ENCODE data around the gene GREM1.

Gene GREM1

DNA sequence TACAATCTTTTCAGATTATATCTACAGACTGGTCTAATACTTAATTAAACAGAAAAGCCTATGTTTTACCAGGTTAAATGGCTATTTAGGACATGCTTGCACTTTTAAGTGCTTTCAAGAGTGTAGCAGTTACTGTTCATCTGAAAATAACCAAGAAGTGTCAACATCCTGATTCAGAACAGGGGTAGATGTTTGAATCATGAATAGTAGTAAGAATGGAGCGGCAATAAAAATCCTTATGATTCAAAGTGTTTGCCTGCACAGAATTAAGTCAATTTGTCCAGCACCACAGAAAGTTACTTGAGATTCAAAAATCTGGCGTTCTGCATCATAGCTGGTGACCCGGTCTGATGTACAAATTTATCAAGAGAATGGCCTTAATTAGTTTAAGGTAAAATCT lies 48.3 kb downstream of the GREM1 start:
- no peak overlapping the region for H3K9ac ChIP-seq (ENCODE audit: low read length)
- no peaks in the 10 kb centered on the region for H3K9me3 ChIP-seq (ENCODE audit: low read length)
- H2AFZ ChIP-seq (ENCODE audit: low read length): no peak overlapping the region
- no peaks in the 10 kb centered on the region for H3K4me1 ChIP-seq (ENCODE audit: insufficient read depth, low read length, severe bottlenecking)
- no peaks in the 10 kb centered on the region for H3K9me2 ChIP-seq (ENCODE audit: low read depth, low read length)
- TF ChIP-seq, protein P1, sequence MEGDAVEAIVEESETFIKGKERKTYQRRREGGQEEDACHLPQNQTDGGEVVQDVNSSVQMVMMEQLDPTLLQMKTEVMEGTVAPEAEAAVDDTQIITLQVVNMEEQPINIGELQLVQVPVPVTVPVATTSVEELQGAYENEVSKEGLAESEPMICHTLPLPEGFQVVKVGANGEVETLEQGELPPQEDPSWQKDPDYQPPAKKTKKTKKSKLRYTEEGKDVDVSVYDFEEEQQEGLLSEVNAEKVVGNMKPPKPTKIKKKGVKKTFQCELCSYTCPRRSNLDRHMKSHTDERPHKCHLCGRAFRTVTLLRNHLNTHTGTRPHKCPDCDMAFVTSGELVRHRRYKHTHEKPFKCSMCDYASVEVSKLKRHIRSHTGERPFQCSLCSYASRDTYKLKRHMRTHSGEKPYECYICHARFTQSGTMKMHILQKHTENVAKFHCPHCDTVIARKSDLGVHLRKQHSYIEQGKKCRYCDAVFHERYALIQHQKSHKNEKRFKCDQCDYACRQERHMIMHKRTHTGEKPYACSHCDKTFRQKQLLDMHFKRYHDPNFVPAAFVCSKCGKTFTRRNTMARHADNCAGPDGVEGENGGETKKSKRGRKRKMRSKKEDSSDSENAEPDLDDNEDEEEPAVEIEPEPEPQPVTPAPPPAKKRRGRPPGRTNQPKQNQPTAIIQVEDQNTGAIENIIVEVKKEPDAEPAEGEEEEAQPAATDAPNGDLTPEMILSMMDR (IDR thresholded peaks at IDR 0.05; ENCODE audit: low read length): no peak
- H3K27me3 ChIP-seq (ENCODE audit: insufficient read depth, low read length): no peaks in the 10 kb centered on the region
- H3K4me3 ChIP-seq (ENCODE audit: low read depth, low read length, poor library complexity, severe bottlenecking): no peak overlapping the region
- no peaks in the 10 kb centered on the region for H3K36me3 ChIP-seq (ENCODE audit: insufficient read depth, low read length)
- H4K20me1 ChIP-seq (ENCODE audit: insufficient read depth, low read length): no peaks in the 10 kb centered on the region
- no peaks in the 10 kb centered on the region for H3K79me2 ChIP-seq (ENCODE audit: insufficient read depth, low read length)
- H3F3A ChIP-seq (ENCODE audit: insufficient read depth, low read length): no peaks in the 10 kb centered on the region
- no peak overlapping the region for H3K27ac ChIP-seq (ENCODE audit: low read depth, low read length, poor library complexity, severe bottlenecking)
- H3K4me2 ChIP-seq (ENCODE audit: low read length): no peak overlapping the region

- no peak overlapping the region for H3K9ac ChIP-seq (ENCODE audit: low read length)
- no peak overlapping the region for H2AFZ ChIP-seq (ENCODE audit: low read length)
- TF ChIP-seq, protein P1 (IDR thresholded peaks at IDR 0.05; ENCODE audit: low read length): no peak
- no peak for TF ChIP-seq EZH2 (IDR thresholded peaks at IDR 0.05; ENCODE audit: borderline replicate concordance, low read length)
- no peaks in the 10 kb centered on the region for H3K9me3 ChIP-seq (ENCODE audit: low read length)
- no peak overlapping the region for H3K4me3 ChIP-seq (ENCODE audit: low read depth, low read length, poor library complexity, severe bottlenecking)
- no peaks in the 10 kb centered on the region for H3F3A ChIP-seq (ENCODE audit: insufficient read depth, low read length)
- no peaks in the 10 kb centered on the region for H3K79me2 ChIP-seq (ENCODE audit: insufficient read depth, low read length)
- no peak overlapping the region for H3K4me2 ChIP-seq (ENCODE audit: low read length)
- H3K27ac ChIP-seq (ENCODE audit: low read depth, low read length, poor library complexity, severe bottlenecking): no peak overlapping the region
- H3K27me3 ChIP-seq (ENCODE audit: insufficient read depth, low read length): no peaks in the 10 kb centered on the region
- H4K20me1 ChIP-seq (ENCODE audit: insufficient read depth, low read length): no peaks in the 10 kb centered on the region
- no peaks in the 10 kb centered on the region for H3K9me2 ChIP-seq (ENCODE audit: low read depth, low read length)
- no peaks in the 10 kb centered on the region for H3K36me3 ChIP-seq (ENCODE audit: insufficient read depth, low read length)
- no peaks in the 10 kb centered on the region for H3K4me1 ChIP-seq (ENCODE audit: insufficient read depth, low read length, severe bottlenecking)
These were observed 49.4 kb downstream of the GREM1 start for GRCh38 chr15:32767236-32767635.

DNA sequence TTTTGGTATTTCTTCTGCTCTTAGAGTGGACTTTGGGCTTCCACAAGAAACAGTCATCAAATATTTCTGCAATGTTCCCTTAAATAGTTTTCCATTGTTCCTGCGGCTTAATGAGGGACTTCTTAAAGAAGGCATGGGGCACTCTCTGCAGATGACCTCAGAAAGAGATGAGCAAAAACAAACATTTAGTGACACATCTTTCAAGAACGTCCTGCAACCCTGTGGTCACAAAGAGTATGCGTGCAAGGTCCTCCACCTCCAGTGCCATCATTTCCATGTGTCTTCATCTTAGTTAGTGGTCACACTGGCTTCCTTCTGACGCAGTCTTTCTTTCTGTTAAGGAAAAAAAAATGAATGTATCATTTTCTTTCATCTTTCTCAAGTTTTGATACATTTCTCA lies 56.2 kb downstream of the GREM1 start:
- H3K79me2 ChIP-seq (ENCODE audit: insufficient read depth, low read length): no peaks in the 10 kb centered on the region
- no peaks in the 10 kb centered on the region for H3F3A ChIP-seq (ENCODE audit: insufficient read depth, low read length)
- no peaks in the 10 kb centered on the region for H3K9me2 ChIP-seq (ENCODE audit: low read depth, low read length)
- H3K9me3 ChIP-seq (ENCODE audit: low read length): 0 out of 2 replicates have a peak, but pooled peaks cover 3% of the 10 kb centered on the region
- H3K36me3 ChIP-seq (ENCODE audit: insufficient read depth, low read length): no peaks in the 10 kb centered on the region
- no peak overlapping the region for H2AFZ ChIP-seq (ENCODE audit: low read length)
- H3K27me3 ChIP-seq (ENCODE audit: insufficient read depth, low read length): peaks cover 3% of the 10 kb centered on the region; the same call in 1 of the 2 replicates
- no peak for TF ChIP-seq EZH2 (IDR thresholded peaks at IDR 0.05; ENCODE audit: borderline replicate concordance, low read length)
- TF ChIP-seq, protein P1 (IDR thresholded peaks at IDR 0.05; ENCODE audit: low read length): no peak
- H3K27ac ChIP-seq (ENCODE audit: low read depth, low read length, poor library complexity, severe bottlenecking): no peak overlapping the region
- H4K20me1 ChIP-seq (ENCODE audit: insufficient read depth, low read length): no peaks in the 10 kb centered on the region
- H3K4me1 ChIP-seq (ENCODE audit: insufficient read depth, low read length, severe bottlenecking): no peaks in the 10 kb centered on the region
- H3K4me2 ChIP-seq (ENCODE audit: low read length): no peak overlapping the region
- no peak overlapping the region for H3K4me3 ChIP-seq (ENCODE audit: low read depth, low read length, poor library complexity, severe bottlenecking)
- no peak overlapping the region for H3K9ac ChIP-seq (ENCODE audit: low read length)
